Measurements from ENCODE around the gene HIVEP2. TPM values are rescaled to one million over a fixed set of nuclear protein-coding genes. Genes with fewer than 3 reads are reported as not detected.

Gene HIVEP2
- total RNA-seq, 1 experiment from 2014 or later = 3.2 TPM

GRCh38 chr6:142825760-142826159 lies 119.2 kb downstream of the HIVEP2 start:
- Histone ChIP-seq H3K36me3 (ENCODE audit: insufficient read depth, low read length, poor library complexity, severe bottlenecking) (no peaks in the 10 kb centered on the region), H3K4me1 (ENCODE audit: insufficient read depth, low read length, poor library complexity, severe bottlenecking) (no peaks in the 10 kb centered on the region), H3K4me3 (ENCODE audit: low read depth, low read length, poor library complexity, severe bottlenecking) (no peak overlapping the region), H3K9me3 (ENCODE audit: low read depth, low read length, poor library complexity, severe bottlenecking) (no peaks in the 10 kb centered on the region), H3K27me3 (replicated peaks; ENCODE audit: insufficient read depth, low read depth, low read length, poor library complexity) (no peaks in the 10 kb centered on the region), H3K27ac (ENCODE audit: low read depth, low read length, poor library complexity, severe bottlenecking) (no peak overlapping the region)
- TF ChIP-seq EZH2 (IDR thresholded peaks at IDR 0.05; ENCODE audit: borderline replicate concordance, low read depth, low read length, poor library complexity, severe bottlenecking) (no peak), CTCF (conservative IDR thresholded peaks at IDR 0.05; ENCODE audit: low read depth, low read length) (no peak)
- ChIA-PET POLR2A (ENCODE audit: low non-redundant PET) (no interaction called here), CTCF (no interaction called here)
- BruUV-seq (replicated peaks) = no TSS peak
- intact Hi-C loops (cut with micrococcal nuclease; ENCODE audit: unreplicated experiment) = no loop called here
- no peak for DNase-seq (ENCODE audit: low spot score)

- intact Hi-C loops (cut with micrococcal nuclease; ENCODE audit: unreplicated experiment) = no loop called here
- Histone ChIP-seq H3K4me1 (ENCODE audit: insufficient read depth, low read length, poor library complexity, severe bottlenecking) (no peaks in the 10 kb centered on the region), H3K27ac (ENCODE audit: low read depth, low read length, poor library complexity, severe bottlenecking) (no peak overlapping the region), H3K36me3 (ENCODE audit: insufficient read depth, low read length, poor library complexity, severe bottlenecking) (no peaks in the 10 kb centered on the region), H3K27me3 (replicated peaks; ENCODE audit: insufficient read depth, low read depth, low read length, poor library complexity) (no peaks in the 10 kb centered on the region), H3K9me3 (ENCODE audit: low read depth, low read length, poor library complexity, severe bottlenecking) (no peaks in the 10 kb centered on the region), H3K4me3 (ENCODE audit: low read depth, low read length, poor library complexity, severe bottlenecking) (no peak overlapping the region)
- ChIA-PET CTCF (no interaction called here), POLR2A (ENCODE audit: low non-redundant PET) (no interaction called here)
- no TSS peak for BruUV-seq (replicated peaks)
- TF ChIP-seq CTCF (conservative IDR thresholded peaks at IDR 0.05; ENCODE audit: low read depth, low read length) (no peak), EZH2 (IDR thresholded peaks at IDR 0.05; ENCODE audit: borderline replicate concordance, low read depth, low read length, poor library complexity, severe bottlenecking) (no peak)
- no peak for DNase-seq (ENCODE audit: low spot score)
Observed at GRCh38 chr6:142824426-142824825, 120.5 kb downstream of the HIVEP2 start.

- intact Hi-C loops (cut with micrococcal nuclease; ENCODE audit: unreplicated experiment) = no loop called here
- ChIA-PET CTCF (no interaction called here), POLR2A (ENCODE audit: low non-redundant PET) (no interaction called here)
- no peak for DNase-seq (ENCODE audit: low spot score)
- no peaks in the 10 kb centered on the region for H3K9me3 ChIP-seq (ENCODE audit: low read depth, low read length, poor library complexity, severe bottlenecking)
- H3K27me3 ChIP-seq (replicated peaks; ENCODE audit: insufficient read depth, low read depth, low read length, poor library complexity) = no peaks in the 10 kb centered on the region
- no TSS peak for BruUV-seq (replicated peaks)
- TF ChIP-seq EZH2 (IDR thresholded peaks at IDR 0.05; ENCODE audit: borderline replicate concordance, low read depth, low read length, poor library complexity, severe bottlenecking) = no peak
- TF ChIP-seq CTCF (conservative IDR thresholded peaks at IDR 0.05; ENCODE audit: low read depth, low read length) = no peak; the same call in 1 of the 2 replicates
- H3K4me3 ChIP-seq (ENCODE audit: low read depth, low read length, poor library complexity, severe bottlenecking) = no peak overlapping the region
- no peak overlapping the region for H3K27ac ChIP-seq (ENCODE audit: low read depth, low read length, poor library complexity, severe bottlenecking)
- no peaks in the 10 kb centered on the region for H3K4me1 ChIP-seq (ENCODE audit: insufficient read depth, low read length, poor library complexity, severe bottlenecking)
- no peaks in the 10 kb centered on the region for H3K36me3 ChIP-seq (ENCODE audit: insufficient read depth, low read length, poor library complexity, severe bottlenecking)
Observed at GRCh38 chr6:142823256-142823902, 121.6 kb downstream of the HIVEP2 start.

All from A673 (cell line).